ENCODE measurements around the gene THRB.

Gene THRB

GRCh38 chr3:24168977-24169376 is 325.7 kb downstream of the THRB start:
- H3K36me3 ChIP-seq (ENCODE audit: control insufficient read depth, insufficient read depth, low read length): no peaks in the 10 kb centered on the region
- no peaks in the 10 kb centered on the region for H3K27me3 ChIP-seq (replicated peaks; ENCODE audit: control insufficient read depth, insufficient read depth, low read length)
- TF ChIP-seq CTCF (IDR thresholded peaks at IDR 0.05; ENCODE audit: insufficient read depth, low read length, poor library complexity, severe bottlenecking): no peak
- no peak for DNase-seq (ENCODE audit: extremely low read depth, insufficient read length)
- no peak overlapping the region for H3K4me3 ChIP-seq (replicated peaks; ENCODE audit: low read depth, low read length)

GRCh38 chr3:24167429-24167828 is 327.2 kb downstream of the THRB start:
- H3K36me3 ChIP-seq (ENCODE audit: control insufficient read depth, insufficient read depth, low read length): no peaks in the 10 kb centered on the region
- DNase-seq (ENCODE audit: extremely low read depth, insufficient read length): no peak
- H3K4me3 ChIP-seq (replicated peaks; ENCODE audit: low read depth, low read length): no peak overlapping the region
- TF ChIP-seq CTCF (IDR thresholded peaks at IDR 0.05; ENCODE audit: insufficient read depth, low read length, poor library complexity, severe bottlenecking): no peak
- no peaks in the 10 kb centered on the region for H3K27me3 ChIP-seq (replicated peaks; ENCODE audit: control insufficient read depth, insufficient read depth, low read length)

GRCh38 chr3:24166515-24166914 is 328.1 kb downstream of the THRB start:
- H3K27me3 ChIP-seq (replicated peaks; ENCODE audit: control insufficient read depth, insufficient read depth, low read length): no peaks in the 10 kb centered on the region
- no peak for DNase-seq (ENCODE audit: extremely low read depth, insufficient read length)
- no peak overlapping the region for H3K4me3 ChIP-seq (replicated peaks; ENCODE audit: low read depth, low read length)
- TF ChIP-seq CTCF (IDR thresholded peaks at IDR 0.05; ENCODE audit: insufficient read depth, low read length, poor library complexity, severe bottlenecking): no peak
- no peaks in the 10 kb centered on the region for H3K36me3 ChIP-seq (ENCODE audit: control insufficient read depth, insufficient read depth, low read length)

GRCh38 chr3:24165603-24165982 is 329.1 kb downstream of the THRB start:
- Histone ChIP-seq H3K27me3 (replicated peaks; ENCODE audit: control insufficient read depth, insufficient read depth, low read length) (no peaks in the 10 kb centered on the region), H3K36me3 (ENCODE audit: control insufficient read depth, insufficient read depth, low read length) (no peaks in the 10 kb centered on the region), H3K4me3 (replicated peaks; ENCODE audit: low read depth, low read length) (no peak overlapping the region)
- DNase-seq (ENCODE audit: extremely low read depth, insufficient read length): no peak
- TF ChIP-seq CTCF (IDR thresholded peaks at IDR 0.05; ENCODE audit: insufficient read depth, low read length, poor library complexity, severe bottlenecking): no peak

- no peak overlapping the region for H3K4me3 ChIP-seq (replicated peaks; ENCODE audit: low read depth, low read length)
- no peak for DNase-seq (ENCODE audit: extremely low read depth, insufficient read length)
These were observed 329.6 kb downstream of the THRB start for GRCh38 chr3:24164967-24165602.

More at GRCh38 chr3:24164967-24165602, 329.6 kb downstream of the THRB start:
- Histone ChIP-seq H3K27me3 (replicated peaks; ENCODE audit: control insufficient read depth, insufficient read depth, low read length) (no peaks in the 10 kb centered on the region), H3K36me3 (ENCODE audit: control insufficient read depth, insufficient read depth, low read length) (no peaks in the 10 kb centered on the region)
- no peak for TF ChIP-seq CTCF (IDR thresholded peaks at IDR 0.05; ENCODE audit: insufficient read depth, low read length, poor library complexity, severe bottlenecking)

All from GM06990 (cell line).